SK-N-SH (cell line): ENCODE measurements around the gene LDB1. TPM values are rescaled to one million over a fixed set of nuclear protein-coding genes. Genes with fewer than 3 reads are reported as not detected.

Source experiments
- CTCF ChIA-PET: fragments of 300-600, 350-600 bp; formaldehyde crosslinking; extraction: SDS; loops from one replicate; lab custom pipeline; 2021; lab: Yijun Ruan, JAX
- POLR2A ChIA-PET: fragments of 350-600 bp; sonication (Branson Sonifier 250); formaldehyde crosslinking; extraction: SDS; loops from one replicate; lab custom pipeline; 2020; ENCODE audit warnings: antibody characterized with exemption, inconsistent platforms; lab: Yijun Ruan, JAX
- DNase-seq: peaks from one replicate; pipeline ENCODE4 v3.0.0; 2012
- H2AFZ ChIP-seq: fragments of 200-600 bp; sonication (generic); 2 replicates; pipeline ENCODE4 v1.8.1; 2016; ENCODE audit warnings: antibody characterized with exemption, mild to moderate bottlenecking, low read depth
- H3F3A ChIP-seq: fragments of 200-600 bp; sonication (generic); replicated peaks from 2 replicates; pipeline ENCODE3; 2016; ENCODE audit warnings: antibody characterized with exemption, mild to moderate bottlenecking; ENCODE audit not compliant: insufficient read depth
- H3K27ac ChIP-seq, 2 experiments: fragments of 200-500 bp in 1 of 2; fragments of 200-600 bp in 1 of 2; sonication (Bioruptor generic) in 1 of 2; sonication (generic), shearing (Covaris generic) in 1 of 2; 2 replicates each; pipeline versions ENCODE4 v1.5.1 to v1.6.1; 2014 to 2016; ENCODE audit warnings: low read depth in 2 of 2, inconsistent platforms in 1 of 2, low read length in 1 of 2, mild to moderate bottlenecking in 1 of 2, mixed read lengths in 1 of 2
- H3K27me3 ChIP-seq: fragments of 200-600 bp; sonication (generic), shearing (Covaris generic); 2 replicates; pipeline ENCODE4 v1.6.1; 2016; ENCODE audit warnings: mixed run types; ENCODE audit not compliant: insufficient read depth
- H3K36me3 ChIP-seq, 2 experiments: fragments of 200-500 bp in 1 of 2; fragments of 200-600 bp in 1 of 2; sonication (Bioruptor generic) in 1 of 2; sonication (generic) in 1 of 2; replicated peaks in 1 of 2; 2 replicates each; pipeline versions ENCODE3 to v1.5.1; 2014 to 2016; ENCODE audit warnings: low read length in 1 of 2, mild to moderate bottlenecking in 1 of 2; ENCODE audit not compliant: insufficient read depth in 2 of 2, control insufficient read depth in 1 of 2
- H3K4me1 ChIP-seq, 2 experiments: fragments of 200-500 bp in 1 of 2; fragments of 200-600 bp in 1 of 2; sonication (Bioruptor generic) in 1 of 2; sonication (generic), shearing (Covaris generic) in 1 of 2; 2 replicates each; pipeline versions ENCODE4 v1.5.1 to v1.6.1; 2014 to 2016; ENCODE audit warnings: low read depth in 1 of 2, low read length in 1 of 2, mixed run types in 1 of 2; ENCODE audit not compliant: insufficient read depth in 2 of 2, control insufficient read depth in 1 of 2
- H3K4me2 ChIP-seq: fragments of 200-600 bp; sonication (generic), shearing (Covaris generic); 2 replicates; pipeline ENCODE4 v1.6.1; 2017; ENCODE audit warnings: mixed run types
- H3K4me3 ChIP-seq, 2 experiments: fragments of 200-500 bp in 1 of 2; fragments of 200-600 bp in 1 of 2; sonication (Bioruptor generic) in 1 of 2; sonication (generic), shearing (Covaris generic) in 1 of 2; 2 replicates each; pipeline versions ENCODE4 v1.5.1 to v1.8.1; 2014 to 2016; ENCODE audit warnings: low read depth in 2 of 2, inconsistent platforms in 1 of 2, low read length in 1 of 2, mild to moderate bottlenecking in 1 of 2, mixed read lengths in 1 of 2, moderate library complexity in 1 of 2
- H3K79me2 ChIP-seq: fragments of 200-600 bp; sonication (generic); 2 replicates; pipeline ENCODE4 v1.8.1; 2017; ENCODE audit warnings: mild to moderate bottlenecking; ENCODE audit not compliant: insufficient read depth
- H3K9ac ChIP-seq: fragments of 200-600 bp; sonication (generic); 2 replicates; pipeline ENCODE4 v1.6.1; 2017; ENCODE audit warnings: mixed run types
- H3K9me2 ChIP-seq: fragments of 200-600 bp; sonication (generic); 2 replicates; pipeline ENCODE4 v1.6.1; 2017; ENCODE audit warnings: mixed run types
- H3K9me3 ChIP-seq: fragments of 200-600 bp; sonication (generic); 2 replicates; pipeline ENCODE4 v1.6.1; 2017; ENCODE audit warnings: mixed run types, mild to moderate bottlenecking, moderate library complexity
- H4K20me1 ChIP-seq: fragments of 200-600 bp; sonication (generic); 2 replicates; pipeline ENCODE4 v1.6.1; 2017; ENCODE audit warnings: mild to moderate bottlenecking, mixed run types; ENCODE audit not compliant: insufficient read depth
- FOSL2 ChIP-seq: IDR thresholded peaks from 2 replicates; pipeline ENCODE4 v1.4.0; 2012; ENCODE audit warnings: low read depth, mild to moderate bottlenecking, moderate library complexity, borderline replicate concordance
- FOXM1 ChIP-seq: IDR thresholded peaks from 2 replicates; pipeline ENCODE4 v1.4.0; 2012; ENCODE audit warnings: low read depth, mild to moderate bottlenecking
- GATA2 ChIP-seq: sonication (generic); formaldehyde crosslinking; IDR thresholded peaks from 2 replicates; pipeline ENCODE4 v1.5.0; 2020; ENCODE audit warnings: mild to moderate bottlenecking, missing genetic modification reagents
- IRF3 ChIP-seq: fragments of 150-350 bp; IDR thresholded peaks from 2 replicates; pipeline ENCODE4 v1.6.1; 2016; ENCODE audit warnings: mild to moderate bottlenecking, low read depth, low read length
- MAX ChIP-seq: IDR thresholded peaks from 2 replicates; pipeline ENCODE4 v1.4.0; 2012; ENCODE audit warnings: low read depth
- MXI1 ChIP-seq: IDR thresholded peaks from 2 replicates; pipeline ENCODE4 v1.6.1; 2012; ENCODE audit warnings: mild to moderate bottlenecking, low read depth, low read length, improper control_type of control experiment
- POLR2AphosphoS5 ChIP-seq: IDR thresholded peaks from 2 replicates; pipeline ENCODE4 v1.6.1; 2012; ENCODE audit warnings: low read depth, low read length
- REST ChIP-seq: IDR thresholded peaks from 2 replicates; pipeline ENCODE4 v1.6.1; 2012; ENCODE audit warnings: mild to moderate bottlenecking, low read depth, low read length, moderate library complexity
- RXRA ChIP-seq: IDR thresholded peaks from 2 replicates; pipeline ENCODE4 v1.4.0; 2012; ENCODE audit warnings: low read depth, mild to moderate bottlenecking, borderline replicate concordance
- SIN3A ChIP-seq: IDR thresholded peaks from 2 replicates; pipeline ENCODE4 v1.6.1; 2012; ENCODE audit warnings: low read depth, mild to moderate bottlenecking, low read length, moderate library complexity, borderline replicate concordance
- SMC3 ChIP-seq: IDR thresholded peaks from 2 replicates; pipeline ENCODE4 v1.6.1; 2012; ENCODE audit warnings: low read depth, low read length, improper control_type of control experiment
- TAF1 ChIP-seq: IDR thresholded peaks from 2 replicates; pipeline ENCODE4 v1.6.1; 2012; ENCODE audit warnings: low read depth, mild to moderate bottlenecking, low read length, moderate library complexity, borderline replicate concordance
- USF1 ChIP-seq: IDR thresholded peaks from 2 replicates; pipeline ENCODE4 v1.4.0; 2012; ENCODE audit warnings: low read depth, borderline replicate concordance
- USF2 ChIP-seq: fragments of 150-350 bp; IDR thresholded peaks from 2 replicates; pipeline ENCODE4 v1.6.1; 2017; ENCODE audit warnings: antibody characterized with exemption, low read length, low read depth, borderline replicate concordance
- YY1 ChIP-seq: IDR thresholded peaks from 2 replicates; pipeline ENCODE4 v1.4.0; 2012; ENCODE audit warnings: low read depth, mild to moderate bottlenecking
- WGBS: methylation state at CpG from one replicate; pipeline ENCODE4 v1.1.6; 2017; ENCODE audit warnings: low lambda C conversion rate; 5-methylcytosine and 5-hydroxymethylcytosine counted together
- polyA plus RNA-seq, 3 experiments: library from polyadenylated mRNA; depleted of rRNA; stranded (reverse); fragments of >200 nt; gene quantifications; 2 replicates each; pipeline ENCODE4 v1.2.3, GENCODE V29; 2012

The LDB1 gene
- polyA plus RNA-seq, 1 of the 3 experiments (the other 2 are of a cell fraction): 85.9 TPM

- 92% methylated on average over 24 of the region's 24 CpGs for WGBS
- H3K9ac ChIP-seq: no peak overlapping the region
- ChIA-PET CTCF (interaction anchor here (1.4 to 1.6 kb wide), 2 partner anchors 37 to 121 kb away, joined by 3 read pairs; no protein-coding TSS in a partner anchor), POLR2A (no interaction called here)
- no peak overlapping the region for H3K4me2 ChIP-seq
- no peak overlapping the region for H2AFZ ChIP-seq
- H3K79me2 ChIP-seq: peaks cover 34% of the 10 kb centered on the region
- no peak overlapping the region for H3K4me3 ChIP-seq
- DNase-seq: no peak
- H3K9me2 ChIP-seq: no peaks in the 10 kb centered on the region
- H3F3A ChIP-seq: peaks cover 4% of the 10 kb centered on the region
- H3K9me3 ChIP-seq: no peaks in the 10 kb centered on the region
- H3K27me3 ChIP-seq: no peaks in the 10 kb centered on the region
- H3K27ac ChIP-seq: no peak overlapping the region
- peaks cover 5 to 14% of the 10 kb centered on the region in 2 experiments; a peak in 3 of 4 replicates for H3K4me1 ChIP-seq
- peaks cover 42 to 58% of the 10 kb centered on the region in 2 experiments for H3K36me3 ChIP-seq
- no peak for TF ChIP-seq GATA2 (CRISPR knock-in tag)
- no peak for TF ChIP-seq SMC3
- TF ChIP-seq FOXM1: no peak
- no peak for TF ChIP-seq MAX
- no peak for TF ChIP-seq FOSL2
- no peak for TF ChIP-seq IRF3
- TF ChIP-seq USF2: no peak
- TF ChIP-seq REST: no peak
- TF ChIP-seq POLR2AphosphoS5: no peak
- TF ChIP-seq SIN3A: no peak
- TF ChIP-seq TAF1: no peak
- TF ChIP-seq USF1: no peak
- TF ChIP-seq YY1: no peak
- TF ChIP-seq RXRA: no peak
- no peak for TF ChIP-seq MXI1
- TF ChIP-seq, all 33 proteins: peak for 0
- peaks cover 57% of the 10 kb centered on the region for H4K20me1 ChIP-seq
Observed at GRCh38 chr10:102109166-102110116, 10.7 kb downstream of the LDB1 start.
